Skeletal muscle tissue (tissue), 4 donors: ENCODE measurements around the gene ZNF668. TPM values are rescaled to one million over a fixed set of nuclear protein-coding genes. Genes with fewer than 3 reads are reported as not detected.
A peak's percentile ranks its signal among the peaks of the same experiment; 100 is the strongest.
"Not testable (repeated sequence)": the region's sequence is repeated elsewhere in the genome, so short reads cannot be mapped to it uniquely, and the experiment has no call there.

Source experiments
- H3K27ac ChIP-seq: one replicate; pipeline ENCODE4 v1.7.0; 2013; ENCODE audit warnings: mild to moderate bottlenecking, low read depth, low read length, inconsistent platforms
- H3K27me3 ChIP-seq, 3 donors: one replicate each; pipeline ENCODE4 v1.7.0; 2013; ENCODE audit warnings: low read length in 3 of 3; ENCODE audit not compliant: control insufficient read depth in 3 of 3, insufficient read depth in 3 of 3
- H3K36me3 ChIP-seq, 3 donors: one replicate each; pipeline ENCODE4 v1.7.0; 2013; ENCODE audit warnings: low read length in 3 of 3; ENCODE audit not compliant: control insufficient read depth in 3 of 3, insufficient read depth in 3 of 3
- H3K4me1 ChIP-seq, 3 donors: one replicate each; pipeline ENCODE4 v1.7.0; 2013; ENCODE audit warnings: low read length in 3 of 3, mild to moderate bottlenecking in 3 of 3; ENCODE audit not compliant: control insufficient read depth in 3 of 3, insufficient read depth in 3 of 3
- H3K4me3 ChIP-seq, 3 donors: one replicate each; pipeline ENCODE4 v1.7.0; 2013; ENCODE audit warnings: low read length in 3 of 3
- H3K9ac ChIP-seq, 3 donors: one replicate each; pipeline ENCODE4 v1.7.0; 2013; ENCODE audit warnings: low read length in 3 of 3, mild to moderate bottlenecking in 3 of 3, moderate library complexity in 2 of 3, low read depth in 1 of 3
- H3K9me3 ChIP-seq, 3 donors: one replicate each; pipeline ENCODE4 v1.7.0; 2013; ENCODE audit warnings: low read length in 3 of 3; ENCODE audit not compliant: control insufficient read depth in 3 of 3
- total RNA-seq: library from RNA; depleted of rRNA; stranded (reverse); fragments of >200 nt; gene quantifications from one replicate; pipeline ENCODE4 v1.2.3, GENCODE V29; 2014
- donor health status: Osteomylitis.

Gene ZNF668
- total RNA-seq, 1 donor from 2014 or later: 5.7 TPM

DNA sequence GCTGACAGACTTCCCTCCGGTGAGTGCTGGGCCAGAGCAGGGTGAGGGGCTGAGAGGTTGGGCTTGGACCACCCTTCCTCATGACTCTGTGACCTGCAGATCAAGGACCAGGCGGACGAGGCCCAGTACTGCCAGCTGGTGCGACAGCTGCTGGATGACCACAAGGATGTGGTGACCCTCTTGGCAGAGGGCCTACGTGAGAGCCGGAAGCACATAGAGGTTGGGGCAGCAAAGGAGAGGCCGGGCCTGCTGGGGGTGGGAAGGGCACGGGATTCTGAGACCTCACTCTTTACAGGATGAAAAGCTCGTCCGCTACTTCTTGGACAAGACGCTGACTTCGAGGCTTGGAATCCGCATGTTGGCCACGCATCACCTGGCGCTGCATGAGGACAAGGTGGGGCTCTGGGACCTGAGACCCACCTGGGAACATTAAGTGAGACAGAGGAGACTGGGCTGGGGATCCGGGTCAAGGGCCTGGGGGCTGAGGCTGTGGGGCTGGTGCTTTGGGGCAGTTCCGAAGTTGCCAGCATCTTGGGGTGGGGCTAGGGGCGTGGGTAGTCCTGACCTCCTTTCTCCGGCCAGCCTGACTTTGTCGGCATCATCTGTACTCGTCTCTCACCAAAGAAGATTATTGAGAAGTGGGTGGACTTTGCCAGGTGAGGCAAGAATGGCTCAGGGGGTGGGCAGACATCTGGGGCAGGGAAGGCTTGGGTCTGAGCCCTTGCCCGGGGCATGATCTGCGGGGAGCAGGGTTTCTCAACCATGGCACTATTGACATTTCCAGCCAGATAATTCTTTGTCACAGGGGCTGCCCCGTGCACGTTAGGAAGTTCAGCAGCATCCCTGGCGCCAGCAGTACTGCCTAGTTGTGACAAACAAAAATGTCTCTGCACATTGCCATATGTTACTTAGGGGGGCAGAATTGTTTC lies 36.3 kb upstream of the ZNF668 start:
- peak overlapping the region; percentile 87 for H3K27ac ChIP-seq
- H3K4me1 ChIP-seq: peaks cover 50 to 59% (median 57%) of the 10 kb centered on the region in 3 donors
- H3K9ac ChIP-seq: peak overlapping the region in 1 of 3 donors; percentile 99
- no peaks in the 10 kb centered on the region for H3K9me3 ChIP-seq
- peak overlapping the region in 1 of 3 donors; percentile 29 for H3K4me3 ChIP-seq
- H3K27me3 ChIP-seq: no peaks in the 10 kb centered on the region
- peaks cover 33 to 34% (median 34%) of the 10 kb centered on the region in 3 donors for H3K36me3 ChIP-seq

- Histone ChIP-seq H3K4me1 (peaks cover 50 to 59% (median 56%) of the 10 kb centered on the region in 3 donors), H3K27me3 (no peaks in the 10 kb centered on the region), H3K9ac (peak overlapping the region in 1 of 3 donors; percentile 99), H3K9me3 (no peaks in the 10 kb centered on the region), H3K27ac (peak overlapping the region; percentile 87), H3K4me3 (peak overlapping the region; percentile 64 to 84 (median 84)), H3K36me3 (peaks cover 33 to 34% (median 34%) of the 10 kb centered on the region in 3 donors)
Observed at GRCh38 chr16:31109622-31110021, 35.6 kb upstream of the ZNF668 start.

DNA sequence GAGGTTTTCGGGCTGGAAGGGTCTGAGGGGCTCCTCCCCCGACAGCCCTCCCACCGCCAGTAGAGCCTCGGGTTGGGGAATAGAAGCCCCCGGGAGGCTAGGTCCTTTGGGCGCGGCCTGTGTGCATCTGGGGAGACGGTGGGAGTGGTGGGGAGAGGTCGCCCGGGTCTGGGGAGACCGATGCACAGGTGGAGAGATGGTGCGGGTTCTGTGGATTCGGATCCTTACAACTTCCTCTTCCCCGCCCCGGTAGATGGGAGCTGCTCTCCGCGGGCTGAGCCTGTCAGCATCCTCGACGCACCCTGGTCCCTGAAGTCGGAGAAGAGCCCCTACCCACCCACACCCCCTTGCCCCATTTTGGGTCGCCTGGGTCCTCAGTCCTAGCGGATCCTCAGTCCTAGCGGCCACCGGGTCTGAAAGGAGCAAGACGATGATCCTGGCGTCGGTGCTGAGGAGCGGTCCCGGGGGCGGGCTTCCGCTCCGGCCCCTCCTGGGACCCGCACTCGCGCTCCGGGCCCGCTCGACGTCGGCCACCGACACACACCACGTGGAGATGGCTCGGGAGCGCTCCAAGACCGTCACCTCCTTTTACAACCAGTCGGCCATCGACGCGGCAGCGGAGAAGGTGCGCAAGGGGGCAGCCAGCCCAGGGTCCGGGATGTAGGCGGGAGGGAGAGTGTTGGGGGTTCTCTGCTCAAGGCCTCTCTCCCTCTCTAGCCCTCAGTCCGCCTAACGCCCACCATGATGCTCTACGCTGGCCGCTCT lies 34.9 kb upstream of the ZNF668 start:
- H3K9me3 ChIP-seq: no peaks in the 10 kb centered on the region
- H3K36me3 ChIP-seq: peaks cover 33 to 34% (median 34%) of the 10 kb centered on the region in 3 donors
- H3K9ac ChIP-seq: peak overlapping the region; percentile 89 to 99 (median 95)
- H3K27me3 ChIP-seq: no peaks in the 10 kb centered on the region
- peak overlapping the region; percentile 64 to 84 (median 84) for H3K4me3 ChIP-seq
- peak overlapping the region; percentile 87 for H3K27ac ChIP-seq
- peaks cover 50 to 59% (median 52%) of the 10 kb centered on the region in 3 donors for H3K4me1 ChIP-seq

DNA sequence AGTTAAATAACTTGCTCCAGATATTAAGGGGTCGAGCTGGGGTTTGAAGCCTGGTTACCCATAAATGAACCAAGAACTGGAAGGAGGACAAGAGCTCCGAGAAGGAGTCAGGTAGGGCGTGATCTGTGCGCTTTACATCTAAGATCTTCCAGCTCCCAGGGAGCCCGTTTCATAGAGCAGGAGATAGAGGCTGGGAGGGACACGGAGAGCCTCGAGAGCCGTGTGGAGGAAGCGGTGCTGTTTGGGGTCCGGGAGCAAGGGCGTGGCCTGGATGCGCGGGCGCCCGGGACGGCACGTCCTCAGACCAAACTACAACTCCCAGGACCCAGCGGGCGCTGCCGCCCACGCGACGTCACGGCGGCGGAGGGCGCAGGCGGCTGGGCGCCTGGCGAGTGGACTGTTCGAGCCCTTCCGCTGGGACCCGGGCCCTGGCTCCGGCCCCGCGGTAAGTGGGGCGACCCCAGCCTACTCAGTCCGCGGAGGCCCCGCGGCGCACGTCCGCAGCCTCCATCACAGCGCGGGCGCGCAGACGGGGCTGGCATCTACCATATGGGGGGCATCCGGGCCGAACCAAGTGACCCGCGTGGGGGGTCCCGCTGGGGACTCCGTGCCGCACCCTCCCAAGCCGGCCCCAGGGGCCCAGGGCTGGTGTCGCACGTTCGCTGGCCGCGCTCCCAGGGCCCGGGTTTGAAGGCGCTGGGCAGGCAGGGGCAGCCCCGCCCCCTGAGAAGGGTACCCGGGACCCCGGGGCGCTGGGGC lies 34.2 kb upstream of the ZNF668 start, which contains the start of gene BCKDK:
BCKDK (plus strand) TSS at position 352 of the 759 bp plus-strand sequence. CDS start 838 bp downstream, outside the sequence.
- Histone ChIP-seq H3K36me3 (peaks cover 33 to 34% (median 34%) of the 10 kb centered on the region in 3 donors), H3K4me1 (peaks cover 42 to 51% (median 44%) of the 10 kb centered on the region in 3 donors), H3K9ac (peak within 1 kb of the TSS; percentile 89 to 99 (median 95)), H3K9me3 (no peaks in the 10 kb centered on the region), H3K27ac (peak within 1 kb of the TSS; percentile 87), H3K27me3 (no peaks in the 10 kb centered on the region), H3K4me3 (peak within 1 kb of the TSS; percentile 64 to 84 (median 84))

DNA sequence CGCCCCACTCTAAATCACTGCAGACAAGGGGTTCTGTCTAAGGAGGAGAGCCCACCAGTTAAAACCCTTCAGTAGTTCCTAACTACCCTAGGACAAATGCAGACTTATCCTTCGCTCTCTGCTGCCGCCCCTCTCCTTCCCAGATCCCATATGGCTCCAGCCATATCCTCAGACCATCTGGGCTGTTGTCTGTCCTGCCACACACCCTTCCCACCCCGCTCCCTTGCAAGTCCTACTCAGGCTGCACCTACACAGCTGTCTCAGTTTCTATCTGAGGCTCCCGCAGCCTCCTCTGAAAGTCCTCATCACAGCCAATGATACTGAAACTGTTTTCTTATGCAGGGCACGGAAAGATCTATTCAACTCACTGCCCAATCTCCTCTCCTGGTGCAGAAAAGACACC lies 33.4 kb upstream of the ZNF668 start:
- Histone ChIP-seq H3K36me3 (peaks cover 33% of the 10 kb centered on the region in 3 donors), H3K4me3 (no peak overlapping the region), H3K4me1 (peaks cover 34 to 44% (median 37%) of the 10 kb centered on the region in 3 donors), H3K27me3 (no peaks in the 10 kb centered on the region), H3K9ac (peak overlapping the region in 2 of 3 donors; percentile 24 to 99), H3K9me3 (no peaks in the 10 kb centered on the region), H3K27ac (no peak overlapping the region)

DNA sequence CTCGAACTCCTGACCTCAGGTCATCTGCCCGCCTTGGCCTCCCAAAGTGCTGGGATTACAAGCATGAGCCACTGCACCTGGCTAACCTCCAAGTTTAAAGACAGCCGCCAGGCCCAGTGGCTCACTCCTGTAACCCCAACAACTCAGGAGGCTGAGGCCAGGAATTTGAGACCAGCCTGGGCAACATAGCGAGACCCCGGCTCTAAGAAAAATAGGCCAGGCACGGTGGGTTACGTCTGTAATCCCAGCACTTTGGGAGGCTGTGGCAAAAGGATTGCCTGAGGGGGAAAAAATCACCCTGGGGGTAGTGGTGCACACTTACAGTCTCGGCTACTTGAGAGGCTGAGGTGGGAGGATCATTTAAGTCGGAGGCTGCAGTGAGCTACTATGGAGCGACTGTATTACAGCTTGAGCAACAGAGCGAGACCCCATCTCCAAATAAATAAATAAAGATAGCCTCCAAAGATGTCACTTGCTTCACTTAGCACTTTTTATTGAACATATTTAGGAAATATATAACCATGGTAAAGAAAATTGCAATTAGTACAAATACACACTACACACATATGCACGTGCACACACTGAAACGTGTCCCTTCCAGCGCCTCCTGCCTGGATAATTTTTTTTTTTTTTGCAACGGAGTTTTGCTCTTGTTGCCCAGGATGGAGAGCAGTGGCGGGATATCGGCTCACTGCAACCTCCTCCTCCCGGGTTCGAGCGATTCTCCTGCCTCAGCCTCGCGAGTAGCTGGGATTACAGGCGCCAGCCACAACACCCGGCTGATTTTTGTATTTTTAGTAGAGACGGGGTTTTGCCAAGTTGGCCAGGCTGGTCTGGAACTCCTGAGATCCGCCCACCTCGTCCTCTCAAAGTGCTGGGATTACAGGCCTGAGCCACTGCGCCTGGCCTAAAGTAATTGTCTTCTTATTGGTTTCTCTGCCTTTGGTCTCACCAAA lies 32.7 kb upstream of the ZNF668 start:
- H3K27me3 ChIP-seq: no peaks in the 10 kb centered on the region
- peaks cover 28 to 37% (median 30%) of the 10 kb centered on the region in 3 donors for H3K4me1 ChIP-seq
- H3K4me3 ChIP-seq: no peak overlapping the region
- H3K27ac ChIP-seq: no peak overlapping the region
- peak overlapping the region in 1 of 3 donors; percentile 99 for H3K9ac ChIP-seq
- peaks cover 26% of the 10 kb centered on the region in 3 donors for H3K36me3 ChIP-seq
- H3K9me3 ChIP-seq: no peaks in the 10 kb centered on the region

DNA sequence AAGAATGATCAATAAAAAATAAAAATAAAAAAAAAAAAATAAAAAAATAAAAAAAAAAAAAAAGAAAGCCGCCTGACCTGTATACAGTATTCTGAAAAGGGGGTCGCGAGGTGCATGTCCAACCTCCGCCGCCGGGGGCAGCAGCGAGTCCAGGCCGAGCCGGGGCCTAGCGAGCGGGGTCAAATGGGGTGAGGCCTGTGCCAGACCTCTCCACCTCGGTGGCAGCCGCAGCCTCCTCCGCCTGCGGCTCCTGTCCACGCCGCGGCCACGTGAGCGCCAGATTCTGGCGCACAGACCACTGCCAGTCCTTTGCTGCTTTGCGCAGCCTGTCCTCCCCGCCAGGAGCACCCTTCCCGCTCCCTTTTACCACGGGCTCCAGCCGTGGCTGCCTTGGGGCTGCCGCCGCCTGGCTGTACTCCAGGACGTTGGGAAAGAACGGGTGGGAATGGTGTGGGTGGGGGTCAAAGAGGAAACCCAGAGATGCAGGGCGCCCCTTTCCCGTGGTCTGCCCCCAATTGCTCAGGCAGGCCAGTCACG lies 31.7 kb upstream of the ZNF668 start:
- H3K9me3 ChIP-seq: no peaks in the 10 kb centered on the region
- H3K36me3 ChIP-seq: peaks cover 16% of the 10 kb centered on the region in 3 donors
- no peaks in the 10 kb centered on the region for H3K27me3 ChIP-seq
- peak overlapping the region in 2 of 3 donors; percentile 51 to 62 for H3K9ac ChIP-seq
- H3K4me3 ChIP-seq: peak overlapping the region in 2 of 3 donors; percentile 59 to 61
- peaks cover 24 to 34% (median 28%) of the 10 kb centered on the region in 3 donors for H3K4me1 ChIP-seq
- H3K27ac ChIP-seq: peak overlapping the region; percentile 58

- H3K4me1 ChIP-seq, H3K36me3 ChIP-seq, H3K4me3 ChIP-seq, H3K27me3 ChIP-seq, H3K27ac ChIP-seq, H3K9ac ChIP-seq, H3K9me3 ChIP-seq: not testable (repeated sequence)
Observed at GRCh38 chr16:31100876-31101641, 27.0 kb upstream of the ZNF668 start.
